Dermis lymphatic vessel endothelial cell (primary cell): ENCODE measurements around the gene TEX38. TPM values are rescaled to one million over a fixed set of nuclear protein-coding genes. Genes with fewer than 3 reads are reported as not detected.

ENCODE experiments used
- total RNA-seq: library from RNA; depleted of rRNA; stranded (reverse); fragments of >200 nt; gene quantifications from 2 replicates; pipeline ENCODE4 v1.2.1, GENCODE V29; 2014

Gene TEX38
- total RNA-seq, result not detected in 2 replicates

GRCh38 chr1:46671554-46671953 is at the start of gene TEX38:
Gene TEX38, plus strand, starts transcription at chr1:46671854. Its CDS starts 81 bp downstream, at chr1:46671935.

GRCh38 chr1:46667782-46668760 is 3.6 kb upstream of the TEX38 start, which contains the start of gene ATPAF1:
Gene ATPAF1, minus strand, starts transcription at chr1:46668364. Its CDS starts 42 bp downstream, at chr1:46668322.

GRCh38 chr1:46718727-46719622 is 47.3 kb downstream of the TEX38 start, which contains the start of gene EFCAB14:
Gene EFCAB14, minus strand, starts transcription at chr1:46719114. Its CDS starts 1,027 bp downstream, at chr1:46718087.

Other genes starting within 250 kb of the TEX38 start
- gene DMBX1, start 182.0 kb upstream of the TEX38 start, total RNA-seq, result not detected in 2 replicates
- not detected in 2 replicates for gene KNCN, start 120.2 kb upstream of the TEX38 start, total RNA-seq
- gene MKNK1, start 67.6 kb upstream of the TEX38 start, total RNA-seq, result 18.2 and 19.6 TPM in 2 replicates
- 11.5 and 11.8 TPM in 2 replicates for gene MOB3C, start 55.0 kb upstream of the TEX38 start, total RNA-seq
- 26.2 and 26.9 TPM in 2 replicates for gene ATPAF1, start 3.5 kb upstream of the TEX38 start, total RNA-seq
- 57.8 and 60.6 TPM in 2 replicates for gene EFCAB14, start 47.3 kb downstream of the TEX38 start, total RNA-seq
- gene CYP4B1, start 127.2 kb downstream of the TEX38 start, total RNA-seq, result not detected in 2 replicates